ENCODE results near the gene LGALS3BP.
A peak's percentile ranks its signal among the peaks of the same experiment; 100 is the strongest.

LGALS3BP gene

GRCh38 chr17:78999056-78999768 is 19.5 kb upstream of the LGALS3BP start:
- DNase-seq (ENCODE audit: low read depth in 3 of 3), result no peak

GRCh38 chr17:78998311-78999055 is 18.8 kb upstream of the LGALS3BP start:
- no peak for DNase-seq (ENCODE audit: low read depth in 3 of 3)

GRCh38 chr17:78997881-78998280 is 18.2 kb upstream of the LGALS3BP start:
- DNase-seq (ENCODE audit: low read depth in 3 of 3), result no peak

- DNase-seq (ENCODE audit: low read depth in 3 of 3), result no peak
Observed at GRCh38 chr17:78997231-78997741, 17.6 kb upstream of the LGALS3BP start.

GRCh38 chr17:78996781-78997201 is 17.1 kb upstream of the LGALS3BP start:
- DNase-seq (ENCODE audit: low read depth in 3 of 3), result no peak

GRCh38 chr17:78995761-78996451 is 16.2 kb upstream of the LGALS3BP start:
- DNase-seq (ENCODE audit: low read depth in 3 of 3), result no peak

GRCh38 chr17:78995022-78995760 is 15.5 kb upstream of the LGALS3BP start:
- DNase-seq (ENCODE audit: low read depth in 3 of 3), result no peak

- DNase-seq (ENCODE audit: low read depth in 3 of 3), result no peak
Observed at GRCh38 chr17:78993981-78994671, 14.4 kb upstream of the LGALS3BP start.

GRCh38 chr17:78993241-78993956 is 13.7 kb upstream of the LGALS3BP start:
- peak in 1 of 3 experiments; percentile 26 for DNase-seq (ENCODE audit: low read depth in 3 of 3)

GRCh38 chr17:78992542-78993212 is 13.0 kb upstream of the LGALS3BP start:
- DNase-seq (ENCODE audit: low read depth in 3 of 3), result no peak

- no peak for DNase-seq (ENCODE audit: low read depth in 3 of 3)
Observed at GRCh38 chr17:78991906-78992532, 12.3 kb upstream of the LGALS3BP start.

GRCh38 chr17:78991017-78991738 is 11.5 kb upstream of the LGALS3BP start:
- DNase-seq (ENCODE audit: low read depth in 3 of 3), result no peak

- DNase-seq (ENCODE audit: low read depth in 3 of 3), result no peak
Observed at GRCh38 chr17:78990349-78991016, 10.8 kb upstream of the LGALS3BP start.

- DNase-seq (ENCODE audit: low read depth in 3 of 3), result no peak
Observed at GRCh38 chr17:78988152-78988551, 8.4 kb upstream of the LGALS3BP start.

- no peak for DNase-seq (ENCODE audit: low read depth in 3 of 3)
Observed at GRCh38 chr17:78986649-78987328, 7.1 kb upstream of the LGALS3BP start.

- DNase-seq (ENCODE audit: low read depth in 3 of 3), result no peak
Observed at GRCh38 chr17:78986048-78986648, 6.4 kb upstream of the LGALS3BP start.

- no peak for DNase-seq (ENCODE audit: low read depth in 3 of 3)
Observed at GRCh38 chr17:78985395-78985794, 5.7 kb upstream of the LGALS3BP start.

All from stimulated activated CD4-positive, alpha-beta T cell treated with anti-CD3 and anti-CD28 coated beads, TNF-alpha, amount 100 ng/mL, for 4 hours (primary cell).